ENCODE measurements around the gene DNAJC6. TPM values are rescaled to one million over a fixed set of nuclear protein-coding genes. Genes with fewer than 3 reads are reported as not detected.

Gene DNAJC6
- total RNA-seq, 2 donors from 2014 or later = 3.7 TPM

GRCh38 chr1:65440915-65441314, 131.6 kb downstream of the DNAJC6 start:
- TF ChIP-seq CTCF (IDR thresholded peaks at IDR 0.05) = no peak
- no peak for ATAC-seq (ENCODE audit: insufficient number of reproducible peaks, low FRiP score, low read depth)

GRCh38 chr1:65441464-65441863, 132.1 kb downstream of the DNAJC6 start:
- ATAC-seq (ENCODE audit: insufficient number of reproducible peaks, low FRiP score, low read depth) (no peak), DNase-seq (ENCODE audit: low spot score) (no peak)
- no peak for TF ChIP-seq CTCF (IDR thresholded peaks at IDR 0.05)
- no peaks in the 10 kb centered on the region for H3K27me3 ChIP-seq (replicated peaks; ENCODE audit: insufficient read depth)
- H3K4me1 ChIP-seq (ENCODE audit: control insufficient read depth in 1 of 2, low read depth in 2 of 2) = no peaks in the 10 kb centered on the region
- H3K36me3 ChIP-seq = no peaks in the 10 kb centered on the region
- H3K4me3 ChIP-seq = no peak overlapping the region
- H3K9me3 ChIP-seq = no peaks in the 10 kb centered on the region
- H3K27ac ChIP-seq = no peak overlapping the region

More at GRCh38 chr1:65440915-65441314, 131.6 kb downstream of the DNAJC6 start:
- H3K27me3 ChIP-seq (replicated peaks; ENCODE audit: insufficient read depth) = no peaks in the 10 kb centered on the region
- H3K36me3 ChIP-seq = no peaks in the 10 kb centered on the region
- H3K4me3 ChIP-seq = no peak overlapping the region
- no peak for DNase-seq (ENCODE audit: low spot score)
- H3K27ac ChIP-seq = no peak overlapping the region
- peaks cover 0 to 4% of the 10 kb centered on the region in 2 donors for H3K4me1 ChIP-seq (ENCODE audit: control insufficient read depth in 1 of 2, low read depth in 2 of 2)
- H3K9me3 ChIP-seq = no peaks in the 10 kb centered on the region

GRCh38 chr1:65442442-65442841, 133.1 kb downstream of the DNAJC6 start:
- DNase-seq (ENCODE audit: low spot score) (no peak), ATAC-seq (ENCODE audit: insufficient number of reproducible peaks, low FRiP score, low read depth) (no peak)
- no peaks in the 10 kb centered on the region for H3K27me3 ChIP-seq (replicated peaks; ENCODE audit: insufficient read depth)
- no peaks in the 10 kb centered on the region for H3K4me1 ChIP-seq (ENCODE audit: control insufficient read depth in 1 of 2, low read depth in 2 of 2)
- H3K27ac ChIP-seq = no peak overlapping the region
- no peaks in the 10 kb centered on the region for H3K9me3 ChIP-seq
- no peaks in the 10 kb centered on the region for H3K36me3 ChIP-seq
- no peak overlapping the region for H3K4me3 ChIP-seq
- no peak for TF ChIP-seq CTCF (IDR thresholded peaks at IDR 0.05)

- DNase-seq (ENCODE audit: low spot score) (no peak), ATAC-seq (ENCODE audit: insufficient number of reproducible peaks, low FRiP score, low read depth) (no peak)
- Histone ChIP-seq H3K9me3 (no peaks in the 10 kb centered on the region), H3K27ac (no peak overlapping the region), H3K4me3 (no peak overlapping the region), H3K4me1 (ENCODE audit: control insufficient read depth in 1 of 2, low read depth in 2 of 2) (no peaks in the 10 kb centered on the region), H3K36me3 (no peaks in the 10 kb centered on the region), H3K27me3 (replicated peaks; ENCODE audit: insufficient read depth) (no peaks in the 10 kb centered on the region)
- TF ChIP-seq CTCF (IDR thresholded peaks at IDR 0.05) = no peak
These were observed 134.3 kb downstream of the DNAJC6 start for GRCh38 chr1:65443647-65444046.

- no peak for ATAC-seq (ENCODE audit: insufficient number of reproducible peaks, low FRiP score, low read depth)
- no peaks in the 10 kb centered on the region for H3K4me1 ChIP-seq (ENCODE audit: control insufficient read depth in 1 of 2, low read depth in 2 of 2)
- H3K27me3 ChIP-seq (replicated peaks; ENCODE audit: insufficient read depth) = no peaks in the 10 kb centered on the region
- no peaks in the 10 kb centered on the region for H3K9me3 ChIP-seq
- no peak overlapping the region for H3K4me3 ChIP-seq
- no peak for TF ChIP-seq CTCF (IDR thresholded peaks at IDR 0.05)
- H3K36me3 ChIP-seq = no peaks in the 10 kb centered on the region
- DNase-seq (ENCODE audit: low spot score) = no peak
- H3K27ac ChIP-seq = no peak overlapping the region
These were observed 134.8 kb downstream of the DNAJC6 start for GRCh38 chr1:65444128-65444640.

Measured in thoracic aorta (tissue), 2 donors.